A549 treated with Hydrocortisone at 1 μM for 4 hours (cell line): Measurements from ENCODE around the gene ANXA9. TPM values are rescaled to one million over a fixed set of nuclear protein-coding genes. Genes with fewer than 3 reads are reported as not detected.

Experiments
- total RNA-seq: library from RNA; stranded (reverse); fragments of 200-300 nt; extraction: Qiagen RNA extraction; gene quantifications from 5 replicates; pipeline ENCODE4 v1.2.3, GENCODE V29; 2022

The ANXA9 gene, protein sequence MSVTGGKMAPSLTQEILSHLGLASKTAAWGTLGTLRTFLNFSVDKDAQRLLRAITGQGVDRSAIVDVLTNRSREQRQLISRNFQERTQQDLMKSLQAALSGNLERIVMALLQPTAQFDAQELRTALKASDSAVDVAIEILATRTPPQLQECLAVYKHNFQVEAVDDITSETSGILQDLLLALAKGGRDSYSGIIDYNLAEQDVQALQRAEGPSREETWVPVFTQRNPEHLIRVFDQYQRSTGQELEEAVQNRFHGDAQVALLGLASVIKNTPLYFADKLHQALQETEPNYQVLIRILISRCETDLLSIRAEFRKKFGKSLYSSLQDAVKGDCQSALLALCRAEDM
- total RNA-seq: 0.70 to 1.1 TPM (median 0.84 TPM) in 5 replicates

DNA sequence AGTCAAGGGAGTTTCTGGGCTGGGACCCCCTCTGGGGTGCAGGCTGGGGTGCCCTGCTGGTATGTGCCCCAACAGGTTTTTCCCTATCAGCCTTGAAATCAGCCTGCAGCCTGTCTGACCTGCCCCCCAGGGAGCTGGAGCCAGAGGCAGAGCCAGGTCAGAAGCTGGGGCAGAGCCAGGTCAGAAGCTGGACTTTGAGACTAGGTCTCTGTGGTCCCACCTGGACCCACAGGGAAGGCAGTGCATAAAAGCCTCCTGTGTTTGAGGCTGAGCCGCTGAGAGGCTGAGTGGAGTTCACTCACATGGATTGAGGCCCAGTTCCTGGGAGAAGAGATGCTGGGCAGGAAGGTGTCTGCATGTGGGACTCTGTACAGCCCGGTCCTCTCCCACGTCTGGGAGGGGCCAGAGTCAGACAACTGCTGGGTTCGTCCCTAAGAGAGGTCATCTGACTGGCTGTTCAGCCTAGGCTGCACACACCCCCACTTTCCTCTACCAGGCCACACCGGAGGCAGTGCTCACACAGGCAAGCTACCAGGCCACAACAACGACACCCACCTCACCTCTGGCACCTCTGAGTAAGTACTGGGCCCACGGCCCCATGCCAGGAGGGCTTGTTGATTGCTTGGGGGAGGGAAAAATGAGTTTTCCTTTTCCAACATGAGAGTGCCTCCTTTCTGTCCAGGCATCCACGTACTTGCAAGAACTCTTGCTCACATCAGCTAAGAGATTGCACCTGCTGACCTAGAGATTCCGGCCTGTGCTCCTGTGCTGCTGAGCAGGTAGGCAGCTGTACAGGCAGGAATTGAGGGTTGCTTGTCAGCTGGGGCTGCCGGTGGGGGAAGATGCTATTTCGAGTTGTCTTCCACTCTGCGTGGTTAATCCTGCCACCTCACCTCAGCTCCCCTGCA is at the start of gene ANXA9:
ANXA9 (plus strand) TSS at position 488 of the 908 bp plus-strand sequence. CDS start 814 bp downstream, outside the sequence.

DNA sequence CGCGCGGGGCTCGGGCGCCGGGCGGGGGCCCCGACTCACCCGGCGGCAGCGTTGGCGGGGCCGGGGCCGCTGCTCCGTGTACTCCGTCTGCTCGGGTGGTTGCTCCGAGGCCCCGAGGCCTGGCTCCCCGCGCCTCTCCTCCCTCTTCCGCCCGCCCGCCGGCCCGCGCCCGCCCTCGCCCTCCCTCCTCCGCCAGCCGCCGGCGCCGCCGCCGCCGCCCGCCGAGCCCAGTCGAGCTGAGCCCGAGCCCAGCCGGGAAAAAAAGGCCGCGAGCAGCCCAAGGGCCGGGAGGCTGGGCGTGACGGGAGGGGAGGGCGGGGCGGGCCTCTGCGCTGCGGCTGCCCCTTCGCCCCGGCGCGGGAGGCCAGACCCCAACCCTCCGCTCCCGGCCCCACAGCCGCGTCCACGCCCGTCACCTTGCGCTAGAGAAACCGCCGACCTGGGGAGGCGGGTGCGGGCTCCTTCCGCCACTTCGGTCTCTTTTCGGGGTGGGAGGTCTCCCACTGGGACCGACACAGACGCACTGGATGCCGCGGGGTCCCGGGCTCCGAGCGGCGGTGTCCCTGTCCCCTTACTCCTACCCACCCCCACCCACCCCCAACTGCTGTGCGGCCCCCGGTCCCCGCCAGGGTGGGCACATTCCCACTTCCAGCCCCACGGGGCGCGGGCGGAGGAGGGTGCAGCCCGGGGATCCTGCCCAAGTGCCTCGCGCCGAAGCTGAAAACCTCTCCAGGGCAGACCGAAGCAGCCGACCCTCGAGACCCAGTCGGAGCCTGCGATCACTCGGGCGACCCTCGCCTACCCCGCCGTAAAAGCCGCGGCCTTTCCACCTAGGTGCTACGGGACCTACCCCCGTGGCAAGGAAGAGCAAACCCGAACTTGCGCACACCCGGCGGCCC is 7.3 kb upstream of the ANXA9 start, which contains the start of gene CERS2:
CERS2 (minus strand) TSS at position 256 of the 899 bp plus-strand sequence. CDS start 5,745 bp downstream, outside the sequence.

DNA sequence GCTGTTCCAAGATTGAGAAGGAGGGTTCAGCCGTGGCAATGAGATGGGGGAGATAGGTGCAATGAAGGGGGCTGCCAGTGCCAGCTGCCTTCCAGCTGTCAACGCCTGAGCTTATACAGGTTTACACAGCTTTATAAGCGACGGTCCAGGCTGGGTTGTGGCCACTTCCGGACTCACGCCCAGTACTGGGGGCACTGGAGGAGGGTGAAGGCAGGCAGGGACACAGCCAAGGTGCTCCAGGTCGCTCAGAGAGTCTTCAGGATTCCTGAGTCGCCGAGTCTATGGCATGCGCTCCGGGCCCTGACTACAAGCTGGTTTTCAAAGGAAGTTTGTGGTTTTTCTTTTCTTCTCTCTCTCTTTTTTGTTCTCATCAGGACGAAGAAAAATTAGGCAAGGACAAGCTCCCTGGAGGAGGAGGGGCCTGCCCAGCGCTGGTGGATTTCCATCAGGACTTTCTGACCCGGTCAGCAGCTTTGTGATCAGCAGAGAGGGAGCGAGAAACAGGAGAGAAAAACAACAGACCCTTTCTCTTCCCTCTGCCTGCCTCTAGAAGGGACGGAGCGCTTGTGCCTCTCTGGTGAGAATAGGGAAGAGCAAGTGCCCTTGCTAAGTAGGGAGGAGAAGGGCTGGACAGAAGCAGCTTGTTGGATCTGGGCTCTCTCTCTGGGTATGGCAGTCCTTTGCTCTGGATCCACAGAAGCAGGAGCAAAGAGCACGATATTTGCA is 24.4 kb downstream of the ANXA9 start, which contains the start of gene MINDY1:
MINDY1 (minus strand) TSS at position 576 of the 726 bp plus-strand sequence. CDS start 4,285 bp downstream, outside the sequence.

DNA sequence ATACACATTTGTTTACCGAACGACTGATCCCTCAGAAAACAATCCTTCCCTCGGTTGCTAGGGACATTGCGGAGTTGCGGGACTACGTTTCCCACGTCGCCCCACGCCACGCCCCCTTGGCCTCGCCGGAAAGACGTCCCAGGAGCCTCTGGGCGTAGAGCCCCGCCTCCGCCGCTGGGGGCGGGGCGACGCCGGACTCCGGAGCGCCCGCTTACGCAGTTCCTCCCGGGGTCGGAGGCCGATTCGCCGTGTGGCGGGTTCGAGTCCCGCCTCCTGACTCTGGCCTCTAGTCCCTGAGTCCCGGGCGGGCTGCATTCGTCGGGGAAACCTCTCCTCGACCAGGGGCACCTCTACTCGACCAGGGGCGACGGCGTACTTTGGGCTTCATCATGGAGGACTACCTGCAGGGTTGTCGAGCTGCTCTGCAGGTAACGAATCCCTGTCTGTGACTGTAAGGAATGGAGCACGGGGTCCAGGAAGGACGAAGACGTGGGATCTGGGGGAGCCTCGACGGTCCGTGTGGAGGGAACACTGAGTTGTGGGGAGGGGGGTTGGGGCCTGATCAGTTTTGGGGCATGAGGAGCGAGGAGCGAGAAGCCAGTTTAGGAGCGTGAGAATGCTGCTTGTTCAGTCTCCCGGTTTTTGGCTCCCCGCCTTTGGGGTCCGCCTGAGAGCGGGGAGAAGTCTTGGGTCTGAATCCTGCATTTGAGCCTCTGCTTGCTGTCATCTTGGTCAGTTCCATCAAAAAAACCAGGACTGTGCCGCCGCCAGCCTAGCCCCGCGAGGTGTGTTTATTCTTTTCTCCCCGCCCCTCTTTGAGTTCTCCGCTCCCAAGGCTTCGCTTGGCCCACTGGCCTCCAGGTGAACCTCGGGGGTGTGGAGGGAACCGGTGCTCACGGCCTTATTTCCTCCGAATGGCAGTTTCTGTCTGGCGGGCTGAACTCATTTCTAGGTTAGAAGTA is 26.4 kb downstream of the ANXA9 start, which contains the start of gene PRUNE1:
PRUNE1 (plus strand) TSS at position 206 of the 962 bp plus-strand sequence; CDS start at position 390, 184 bp downstream.

DNA sequence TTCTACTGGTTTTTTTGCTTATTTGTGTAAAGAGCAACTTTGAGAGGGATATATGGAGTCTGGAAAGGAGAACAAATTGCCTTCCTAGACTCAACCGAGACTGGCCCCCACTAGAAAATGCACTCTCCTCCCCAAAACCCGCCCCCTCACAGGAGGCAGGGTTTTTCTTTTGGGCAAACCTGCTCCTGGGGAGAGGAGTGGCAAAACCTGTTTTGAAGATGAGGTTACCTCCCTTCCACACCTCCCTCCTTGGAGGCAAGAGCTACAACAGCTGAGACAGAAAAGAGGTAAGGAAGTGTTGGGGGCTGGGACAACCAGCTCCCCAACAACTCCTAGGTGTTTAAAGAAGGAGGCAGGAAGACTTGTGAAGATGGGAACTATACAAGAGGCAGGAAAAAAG is 54.3 kb downstream of the ANXA9 start, which contains the start of gene BNIPL:
BNIPL (plus strand) TSS at position 231 of the 400 bp plus-strand sequence; CDS start at position 371, 140 bp downstream.

Other genes with a start within 250 kb of the ANXA9 start
- 14.9 to 18.7 TPM (median 15.5 TPM) in 5 replicates for gene CTSS, start 216.5 kb upstream of the ANXA9 start, total RNA-seq
- 1.2 to 2.3 TPM (median 1.4 TPM) in 5 replicates for gene CTSK, start 174.0 kb upstream of the ANXA9 start, total RNA-seq
- 10.2 to 18.8 TPM (median 12.2 TPM) in 5 replicates for gene ARNT, start 105.7 kb upstream of the ANXA9 start, total RNA-seq
- not detected in 5 replicates for gene CTXND2, start 95.2 kb upstream of the ANXA9 start, total RNA-seq
- gene SETDB1, start 55.9 kb upstream of the ANXA9 start, total RNA-seq: 21.9 to 29.0 TPM (median 22.2 TPM) in 5 replicates
- 241 to 291 TPM (median 246 TPM) in 5 replicates for gene CERS2, start 7.5 kb upstream of the ANXA9 start, total RNA-seq
- 2.6 to 3.9 TPM (median 3.0 TPM) in 5 replicates for gene MINDY1, start 24.6 kb downstream of the ANXA9 start, total RNA-seq
- gene PRUNE1, start 26.2 kb downstream of the ANXA9 start, total RNA-seq: 12.0 to 19.6 TPM (median 15.3 TPM) in 5 replicates
- gene BNIPL, start 54.3 kb downstream of the ANXA9 start, total RNA-seq: 0.03 to 0.28 TPM (median 0.09 TPM) in 5 replicates
- gene C1orf56, start 65.5 kb downstream of the ANXA9 start, total RNA-seq: 5.9 to 7.9 TPM (median 6.2 TPM) in 5 replicates
- gene CDC42SE1, start 77.3 kb downstream of the ANXA9 start, total RNA-seq: 80.4 to 99.4 TPM (median 81.8 TPM) in 5 replicates
- 12.6 to 16.9 TPM (median 15.3 TPM) in 5 replicates for gene MLLT11, start 78.1 kb downstream of the ANXA9 start, total RNA-seq
- gene GABPB2, start 88.5 kb downstream of the ANXA9 start, total RNA-seq: 3.0 to 3.2 TPM (median 3.1 TPM) in 5 replicates
- gene SEMA6C, start 164.3 kb downstream of the ANXA9 start, total RNA-seq: 1.3 to 2.2 TPM (median 1.6 TPM) in 5 replicates
- 0.08 TPM in 1 of 5 replicates, not detected in the others for gene TNFAIP8L2, start 174.4 kb downstream of the ANXA9 start, total RNA-seq
- 5.5 to 9.6 TPM (median 6.4 TPM) in 5 replicates for gene LYSMD1, start 183.6 kb downstream of the ANXA9 start, total RNA-seq
- gene SCNM1, start 183.9 kb downstream of the ANXA9 start, total RNA-seq: 39.9 to 48.7 TPM (median 48.1 TPM) in 5 replicates
- gene TMOD4, start 193.7 kb downstream of the ANXA9 start, total RNA-seq: 0.25 to 0.44 TPM (median 0.27 TPM) in 3 of 5 replicates, not detected in the others
- 44.3 to 78.2 TPM (median 45.5 TPM) in 5 replicates for gene VPS72, start 207.9 kb downstream of the ANXA9 start, total RNA-seq
- gene PIP5K1A, start 216.3 kb downstream of the ANXA9 start, total RNA-seq: 49.5 to 70.6 TPM (median 50.8 TPM) in 5 replicates